ENCODE data around the gene ADAMTS5. TPM values are rescaled to one million over a fixed set of nuclear protein-coding genes. Genes with fewer than 3 reads are reported as not detected.
A peak's percentile ranks its signal among the peaks of the same experiment; 100 is the strongest.

Gene ADAMTS5
- total and polyA plus RNA-seq, 2 donors (not counting 3 experiments of a cell fraction or from before 2014, with no cell fraction given) = not detected

GRCh38 chr21:26965040-26965906 lies 1.6 kb downstream of the ADAMTS5 start:
- TF ChIP-seq GATA2 (IDR thresholded peaks at IDR 0.05; ENCODE audit: insufficient read depth, insufficient read length, low read depth, low read length) (no peak), JUN (IDR thresholded peaks at IDR 0.05; ENCODE audit: borderline replicate concordance, insufficient read depth, insufficient read length, low read depth) (no peak), CTCF (IDR thresholded peaks at IDR 0.05; ENCODE audit: extremely low read depth in 1 of 2, insufficient read depth in 1 of 2, low read depth in 1 of 2, low read length in 2 of 2) (peak in 1 of 2 donors; percentile 32), EZH2 (IDR thresholded peaks at IDR 0.05; ENCODE audit: borderline replicate concordance, low read depth, low read length, severe bottlenecking) (no peak), POLR2A (IDR thresholded peaks at IDR 0.05; ENCODE audit: low read depth, low read length) (no peak), FOS (IDR thresholded peaks at IDR 0.05; ENCODE audit: borderline replicate concordance, insufficient read depth, low read length) (no peak), POLR2AphosphoS5 (IDR thresholded peaks at IDR 0.05; ENCODE audit: insufficient read depth, low read depth, low read length) (no peak), MYC (IDR thresholded peaks at IDR 0.05; ENCODE audit: low read depth, low read length) (no peak)
- TF ChIP-seq, protein P1, sequence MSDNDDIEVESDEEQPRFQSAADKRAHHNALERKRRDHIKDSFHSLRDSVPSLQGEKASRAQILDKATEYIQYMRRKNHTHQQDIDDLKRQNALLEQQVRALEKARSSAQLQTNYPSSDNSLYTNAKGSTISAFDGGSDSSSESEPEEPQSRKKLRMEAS (IDR thresholded peaks at IDR 0.05; ENCODE audit: insufficient read depth, insufficient read length) = no peak
- Histone ChIP-seq H2AFZ (ENCODE audit: low read depth, low read length) (no peak overlapping the region), H3K79me2 (ENCODE audit: control insufficient read depth, insufficient read depth, low read length) (no peaks in the 10 kb centered on the region), H4K20me1 (replicated peaks; ENCODE audit: control insufficient read depth, extremely low read depth, insufficient read depth, low read length) (no peaks in the 10 kb centered on the region), H3K9me3 (replicated peaks; ENCODE audit: control insufficient read depth, insufficient read depth, low read length) (no peaks in the 10 kb centered on the region), H3K36me3 (ENCODE audit: control insufficient read depth in 2 of 2, extremely low read depth in 1 of 2, insufficient read depth in 2 of 2, low read length in 2 of 2) (no peaks in the 10 kb centered on the region), H3K4me2 (ENCODE audit: insufficient read depth, low read length) (no peak overlapping the region), H3K27me3 (ENCODE audit: control insufficient read depth in 2 of 2, insufficient read depth in 2 of 2, low read length in 2 of 2) (peaks cover 23 to 44% of the 10 kb centered on the region in 2 experiments), H3K4me3 (replicated peaks in 1 of 3; ENCODE audit: insufficient read depth in 1 of 3, low read depth in 1 of 3, low read length in 3 of 3) (no peak overlapping the region), H3K9me1 (replicated peaks; ENCODE audit: control insufficient read depth, extremely low read depth, insufficient read depth, low read length) (no peaks in the 10 kb centered on the region), H3K27ac (ENCODE audit: insufficient read depth, low read depth, low read length) (no peak overlapping the region), H3K4me1 (ENCODE audit: control insufficient read depth, extremely low read depth, insufficient read depth, low read length) (peaks cover 14% of the 10 kb centered on the region), H3K9ac (replicated peaks; ENCODE audit: extremely low read depth, insufficient read depth, low read length) (no peak overlapping the region)
- no TSS peak for BruUV-seq (replicated peaks)
- FAIRE-seq (no peak), DNase-seq (ENCODE audit: low read depth, low spot score) (no peak)
- ChIA-PET CTCF (no interaction called here), POLR2A (no interaction called here)
- intact Hi-C loops (cut with micrococcal nuclease) = loop anchor here (5.0 kb wide), 1 partner anchor 597 kb away; no protein-coding TSS in a partner anchor
- dilution Hi-C loops (cut with MboI; ENCODE audit: extremely low pct_ligation_motif_present, low sequenced_read_pairs) = no loop called here
